ENCODE results near the gene KCTD19.

The KCTD19 gene

DNA sequence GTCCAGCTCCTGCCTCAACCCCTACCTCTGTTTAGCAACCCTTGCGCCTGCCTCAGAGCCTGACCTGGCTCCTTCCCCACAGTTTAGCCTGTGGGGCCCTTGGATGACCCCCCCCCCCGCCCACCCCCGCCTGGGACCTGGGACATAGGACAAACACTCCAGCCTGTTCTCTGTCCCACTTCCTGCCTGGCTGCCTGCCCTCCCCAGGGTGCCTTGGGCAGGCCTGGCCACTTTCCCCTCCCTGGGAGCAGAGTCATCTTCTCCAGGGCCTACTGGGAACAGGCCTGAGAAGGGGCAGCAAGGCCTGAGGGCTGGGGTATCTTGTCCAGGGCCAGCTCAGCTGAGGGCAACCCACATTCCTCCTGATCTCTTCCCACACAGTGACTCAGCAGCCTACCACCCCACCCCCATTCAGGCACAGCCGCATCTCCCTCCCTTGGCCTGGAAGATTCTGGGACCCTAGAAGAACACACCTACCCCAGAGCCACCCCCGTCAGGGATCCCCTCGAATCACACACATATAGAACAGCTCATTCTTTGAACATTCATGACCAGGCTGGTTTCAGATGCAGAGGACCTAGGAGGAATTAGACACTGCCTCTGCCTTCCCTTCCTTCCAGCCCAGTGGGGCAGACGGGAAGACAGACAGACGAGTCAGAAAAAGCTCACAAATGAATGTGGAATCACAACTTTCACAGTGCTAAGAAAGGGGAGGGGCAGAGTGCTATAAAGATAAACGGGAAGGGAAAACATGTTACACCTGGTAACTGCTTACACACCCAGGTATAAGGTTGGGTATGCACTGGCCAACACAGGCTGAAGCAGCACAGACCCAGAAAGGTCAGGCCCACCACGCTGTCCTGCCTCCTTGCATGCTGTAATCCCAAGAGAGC is 85.3 kb downstream of the KCTD19 start:
- no peak overlapping the region for H3K4me3 ChIP-seq (ENCODE audit: low read length)
- TF ChIP-seq ZNF274 (IDR thresholded peaks at IDR 0.05; ENCODE audit: low read depth, low read length) = no peak

DNA sequence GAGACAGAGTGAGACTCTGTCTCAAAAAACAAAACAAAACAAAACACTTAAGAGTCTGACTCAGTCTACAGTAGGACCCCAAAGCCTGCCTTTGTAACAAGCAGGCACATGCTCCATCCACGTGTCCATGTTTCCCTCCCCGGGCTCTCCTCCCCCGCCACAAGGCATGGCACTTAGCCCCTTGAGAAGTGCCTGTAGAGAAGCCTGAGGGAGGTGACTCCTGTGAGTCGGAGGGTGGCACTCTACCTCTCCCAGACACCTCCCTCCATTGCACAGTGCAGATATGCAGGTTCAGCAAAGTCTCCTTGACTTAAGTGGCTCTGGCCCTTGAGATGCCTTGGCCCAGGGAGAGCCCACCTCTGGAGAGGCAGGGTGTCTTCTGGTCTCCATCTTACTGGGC is 86.0 kb downstream of the KCTD19 start:
- H3K4me3 ChIP-seq (ENCODE audit: low read length) = no peak overlapping the region
- no peak for TF ChIP-seq ZNF274 (IDR thresholded peaks at IDR 0.05; ENCODE audit: low read depth, low read length)

All from GM08714 (cell line).